CD14-positive monocyte (primary cell): ENCODE measurements around the gene SLC25A51. TPM values are rescaled to one million over a fixed set of nuclear protein-coding genes. Genes with fewer than 3 reads are reported as not detected.

Source experiments
- DNase-seq, 3 donors: peaks; one replicate each; pipeline ENCODE4 v3.0.0-alpha.2; 2011 to 2022
- H2AFZ ChIP-seq: 2 replicates; pipeline ENCODE4 v1.6.0; 2012; ENCODE audit warnings: mild to moderate bottlenecking, low read depth, low read length, inconsistent platforms; ENCODE audit not compliant: insufficient read depth, poor library complexity, severe bottlenecking
- H3K27ac ChIP-seq, 2 donors: 1 replicate in 1 of 2; 2 replicates in 1 of 2; pipeline ENCODE4 v1.5.1; 2012 to 2013; ENCODE audit warnings: low read length in 2 of 2, control low read depth in 1 of 2, inconsistent platforms in 1 of 2, low read depth in 1 of 2, mild to moderate bottlenecking in 1 of 2
- H3K27me3 ChIP-seq, 2 donors: one replicate each; pipeline versions ENCODE4 v1.6.0 to v1.6.1; 2011 to 2013; ENCODE audit warnings: low read length in 2 of 2; ENCODE audit not compliant: control insufficient read depth in 2 of 2, insufficient read depth in 2 of 2
- H3K36me3 ChIP-seq, 2 donors: replicated peaks in 1 of 2; 1 replicate in 1 of 2; 2 replicates in 1 of 2; pipeline versions ENCODE4 v1.5.1 to v1.6.1; 2012 to 2013; ENCODE audit warnings: low read length in 2 of 2, control low read depth in 1 of 2, inconsistent platforms in 1 of 2, mild to moderate bottlenecking in 1 of 2; ENCODE audit not compliant: insufficient read depth in 2 of 2, control insufficient read depth in 1 of 2
- H3K4me1 ChIP-seq, 2 donors: 1 replicate in 1 of 2; 2 replicates in 1 of 2; pipeline versions ENCODE4 v1.5.1 to v1.6.1; 2012 to 2013; ENCODE audit warnings: low read length in 2 of 2, control low read depth in 1 of 2, inconsistent platforms in 1 of 2, mild to moderate bottlenecking in 1 of 2, moderate library complexity in 1 of 2; ENCODE audit not compliant: insufficient read depth in 2 of 2, control insufficient read depth in 1 of 2
- H3K4me2 ChIP-seq: replicated peaks from 2 replicates; pipeline ENCODE3; 2012; ENCODE audit warnings: low read length, moderate library complexity, mild to moderate bottlenecking; ENCODE audit not compliant: poor library complexity, severe bottlenecking; ENCODE audit errors: extremely low read depth
- H3K4me3 ChIP-seq, 3 experiments: fragments of 200-600 bp in 1 of 3; sonication (generic) in 1 of 3; replicated peaks in 1 of 3; 1 replicate in 2 of 3; 2 replicates in 1 of 3; pipeline ENCODE4 v1.5.1; 2011 to 2013; ENCODE audit warnings: low read length in 3 of 3, mild to moderate bottlenecking in 3 of 3, control low read depth in 2 of 3, low read depth in 2 of 3, inconsistent platforms in 1 of 3, moderate library complexity in 1 of 3
- H3K79me2 ChIP-seq: 2 replicates; pipeline ENCODE4 v1.6.0; 2012; ENCODE audit warnings: mild to moderate bottlenecking, control low read depth, inconsistent platforms, low read length, moderate library complexity; ENCODE audit not compliant: insufficient read depth
- H3K9ac ChIP-seq: 2 replicates; pipeline ENCODE4 v1.6.0; 2017; ENCODE audit warnings: low read length, mild to moderate bottlenecking; ENCODE audit not compliant: insufficient read depth, poor library complexity, severe bottlenecking
- H3K9me3 ChIP-seq, 2 donors: replicated peaks in 1 of 2; 1 replicate in 1 of 2; 2 replicates in 1 of 2; pipeline versions ENCODE4 v1.5.1 to v1.6.1; 2012 to 2013; ENCODE audit warnings: low read length in 2 of 2, control low read depth in 1 of 2; ENCODE audit not compliant: control insufficient read depth in 1 of 2, insufficient read depth in 1 of 2
- H4K20me1 ChIP-seq: 2 replicates; pipeline ENCODE4 v1.6.0; 2012; ENCODE audit warnings: mild to moderate bottlenecking, low read length, control low read depth, moderate library complexity; ENCODE audit not compliant: insufficient read depth
- H3K27ac Mint-ChIP-seq, 7 donors: one replicate each; pipeline ENCODE4 v1.8.0; 2020; ENCODE audit warnings: mild to moderate bottlenecking in 7 of 7, mixed read lengths in 7 of 7, moderate library complexity in 6 of 7, inconsistent platforms in 2 of 7
- H3K27me3 Mint-ChIP-seq, 3 donors: one replicate each; pipeline ENCODE4 v1.8.0; 2021 to 2022; ENCODE audit warnings: low read depth in 3 of 3, mild to moderate bottlenecking in 3 of 3, mixed read lengths in 3 of 3, moderate library complexity in 3 of 3, inconsistent platforms in 1 of 3
- H3K36me3 Mint-ChIP-seq, 2 donors: one replicate each; pipeline ENCODE4 v1.8.0; 2020; ENCODE audit warnings: mixed read lengths in 2 of 2, inconsistent platforms in 1 of 2, mild to moderate bottlenecking in 1 of 2
- H3K4me1 Mint-ChIP-seq: one replicate; pipeline ENCODE4 v1.8.0; 2020; ENCODE audit warnings: mild to moderate bottlenecking, mixed read lengths
- H3K4me3 Mint-ChIP-seq, 2 donors: one replicate each; pipeline ENCODE4 v1.8.0; 2020; ENCODE audit warnings: mild to moderate bottlenecking in 2 of 2, mixed read lengths in 2 of 2, moderate library complexity in 1 of 2
- H3K9me3 Mint-ChIP-seq, 7 donors: one replicate each; pipeline ENCODE4 v1.8.0; 2020 to 2022; ENCODE audit warnings: mixed read lengths in 7 of 7, mild to moderate bottlenecking in 6 of 7, moderate library complexity in 6 of 7, inconsistent platforms in 2 of 7
- WGBS: methylation state at CpG from one replicate; pipeline ENCODE4 v1.1.5; 2013; ENCODE audit warnings: missing lambda C conversion rate; ENCODE audit not compliant: insufficient coverage; 5-methylcytosine and 5-hydroxymethylcytosine counted together
- intact Hi-C, 2 donors: fragments of 100-400 bp; cut with micrococcal nuclease; formaldehyde crosslinking; loops; one replicate each; pipeline versions ENCODE4 v1.15.0 to v1.15.1; 2023
- polyA plus RNA-seq, 3 donors: library from polyadenylated mRNA; depleted of rRNA in 1 of 3; unstranded in 2 of 3; stranded (reverse) in 1 of 3; fragments of 300-500 nt in 2 of 3; fragments of >200 nt in 1 of 3; fragmentation: Illumina TruSeq in 2 of 3; gene quantifications; 1 replicate in 2 of 3; 2 replicates in 1 of 3; pipeline ENCODE4 v1.2.3, GENCODE V29; 2012 to 2021
- TF ChIP-seq, protein P1 (sequence below): fragments of 200-600 bp; IDR thresholded peaks from one replicate; pipeline ENCODE4 v1.8.0; 2022; ENCODE audit warnings: antibody characterized with exemption, mild to moderate bottlenecking

The SLC25A51 gene
- polyA plus RNA-seq, 3 donors, result 5.9 to 12.4 (median 8.9) TPM

DNA sequence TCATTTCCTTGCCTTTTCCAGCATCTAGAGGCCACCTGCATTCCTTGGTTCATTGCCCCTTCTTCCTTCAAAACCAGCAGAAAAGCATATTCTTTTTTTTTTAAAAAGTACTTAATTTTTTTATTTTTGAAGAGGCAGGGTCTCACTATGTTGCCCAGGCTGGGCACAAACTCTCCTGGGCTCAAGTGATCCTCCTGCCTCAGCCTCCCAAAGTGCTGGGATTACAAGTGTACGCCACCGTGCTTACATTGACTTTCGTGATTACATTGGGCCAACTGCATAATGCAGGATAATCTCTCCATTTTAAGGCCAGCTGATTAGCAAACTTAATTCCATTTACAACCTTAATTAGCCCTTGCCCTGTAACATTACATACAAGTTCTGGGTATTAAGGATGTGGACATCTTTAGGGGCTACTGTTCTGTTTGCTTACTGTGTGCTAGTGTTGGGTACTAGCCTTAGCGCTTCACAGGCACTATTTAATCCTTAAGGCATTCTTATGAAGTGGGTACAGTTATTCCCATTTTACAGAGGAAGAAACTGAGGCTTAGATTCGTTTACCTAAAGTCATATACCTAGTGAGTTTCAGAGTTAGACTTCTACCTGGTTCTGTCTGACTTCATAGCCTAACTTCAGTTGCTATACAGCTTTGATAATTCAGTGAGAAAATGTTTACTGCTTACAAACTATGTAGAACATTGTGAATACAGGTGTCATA is 33.7 kb downstream of the SLC25A51 start:
- Histone ChIP-seq H3K4me2 (no peak overlapping the region), H3K27ac (no peak overlapping the region), H3K4me3 (no peak overlapping the region), H3K9me3 (no peaks in the 10 kb centered on the region), H3K36me3 (peaks cover 0 to 13% of the 10 kb centered on the region in 2 donors), H3K79me2 (no peaks in the 10 kb centered on the region), H2AFZ (no peak overlapping the region), H3K4me1 (no peaks in the 10 kb centered on the region), H3K27me3 (no peaks in the 10 kb centered on the region), H3K9ac (no peak overlapping the region), H4K20me1 (no peaks in the 10 kb centered on the region)
- H3K36me3 Mint-ChIP-seq, result peaks cover 11 to 14% of the 10 kb centered on the region in 2 donors
- H3K4me1 Mint-ChIP-seq, result no peaks in the 10 kb centered on the region
- no CpG with 5 or more reads among the region's 5 CpGs for WGBS
- intact Hi-C loops, result no loop called here
- no peak overlapping the region for H3K27ac Mint-ChIP-seq
- DNase-seq, result no peak
- no peaks in the 10 kb centered on the region for H3K9me3 Mint-ChIP-seq
- no peaks in the 10 kb centered on the region for H3K27me3 Mint-ChIP-seq
- TF ChIP-seq, protein P1, sequence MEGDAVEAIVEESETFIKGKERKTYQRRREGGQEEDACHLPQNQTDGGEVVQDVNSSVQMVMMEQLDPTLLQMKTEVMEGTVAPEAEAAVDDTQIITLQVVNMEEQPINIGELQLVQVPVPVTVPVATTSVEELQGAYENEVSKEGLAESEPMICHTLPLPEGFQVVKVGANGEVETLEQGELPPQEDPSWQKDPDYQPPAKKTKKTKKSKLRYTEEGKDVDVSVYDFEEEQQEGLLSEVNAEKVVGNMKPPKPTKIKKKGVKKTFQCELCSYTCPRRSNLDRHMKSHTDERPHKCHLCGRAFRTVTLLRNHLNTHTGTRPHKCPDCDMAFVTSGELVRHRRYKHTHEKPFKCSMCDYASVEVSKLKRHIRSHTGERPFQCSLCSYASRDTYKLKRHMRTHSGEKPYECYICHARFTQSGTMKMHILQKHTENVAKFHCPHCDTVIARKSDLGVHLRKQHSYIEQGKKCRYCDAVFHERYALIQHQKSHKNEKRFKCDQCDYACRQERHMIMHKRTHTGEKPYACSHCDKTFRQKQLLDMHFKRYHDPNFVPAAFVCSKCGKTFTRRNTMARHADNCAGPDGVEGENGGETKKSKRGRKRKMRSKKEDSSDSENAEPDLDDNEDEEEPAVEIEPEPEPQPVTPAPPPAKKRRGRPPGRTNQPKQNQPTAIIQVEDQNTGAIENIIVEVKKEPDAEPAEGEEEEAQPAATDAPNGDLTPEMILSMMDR, result no peak
- no peak overlapping the region for H3K4me3 Mint-ChIP-seq

DNA sequence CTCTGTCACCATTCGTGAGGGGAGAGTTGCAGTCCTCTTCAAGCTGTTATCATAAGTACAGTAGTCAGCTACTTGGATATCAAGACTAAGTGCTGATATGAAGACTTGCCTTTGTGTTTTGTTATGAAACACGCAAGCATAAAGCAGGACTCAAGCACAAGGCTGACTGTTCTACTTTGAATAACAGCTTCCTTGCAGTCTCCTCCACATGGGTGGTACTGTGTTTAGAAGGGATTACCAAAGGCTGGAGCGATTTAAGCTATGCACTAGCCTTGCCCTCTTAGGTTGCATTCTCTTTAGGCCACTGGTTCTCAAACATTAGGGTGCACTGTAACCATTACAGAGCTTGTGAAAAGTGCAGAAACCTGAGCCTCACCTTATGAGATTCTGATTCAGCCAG is 41.4 kb downstream of the SLC25A51 start:
- Mint-ChIP-seq H3K9me3 (no peaks in the 10 kb centered on the region), H3K4me1 (no peaks in the 10 kb centered on the region), H3K27me3 (no peaks in the 10 kb centered on the region), H3K27ac (no peak overlapping the region), H3K36me3 (peaks cover 50 to 51% of the 10 kb centered on the region in 2 donors), H3K4me3 (no peak overlapping the region)
- H3K9me3 ChIP-seq, result no peaks in the 10 kb centered on the region
- 100% methylated on average over 1 of the region's 3 CpGs for WGBS
- no peaks in the 10 kb centered on the region for H3K4me1 ChIP-seq
- peaks cover 41 to 84% of the 10 kb centered on the region in 2 donors for H3K36me3 ChIP-seq
- intact Hi-C loops, result no loop called here
- H3K27me3 ChIP-seq, result no peaks in the 10 kb centered on the region
- no peak for DNase-seq
- no peak overlapping the region for H3K27ac ChIP-seq
- no peak overlapping the region for H3K4me3 ChIP-seq
- no peak overlapping the region for H3K4me2 ChIP-seq
- no peaks in the 10 kb centered on the region for H3K79me2 ChIP-seq
- no peak overlapping the region for H3K9ac ChIP-seq
- no peak overlapping the region for H2AFZ ChIP-seq
- TF ChIP-seq, protein P1, result no peak
- H4K20me1 ChIP-seq, result no peaks in the 10 kb centered on the region
